Posterior vena cava (tissue), 2 donors: ENCODE results near the gene MAN2A1. TPM values are rescaled to one million over a fixed set of nuclear protein-coding genes. Genes with fewer than 3 reads are reported as not detected.
A peak's percentile ranks its signal among the peaks of the same experiment; 100 is the strongest.
"Not testable (repeated sequence)": the region's sequence is repeated elsewhere in the genome, so short reads cannot be mapped to it uniquely, and the experiment has no call there.

Source experiments
- DNase-seq: peaks from one replicate; pipeline ENCODE4 v3.0.0-alpha.2; 2020; ENCODE audit warnings: low spot score
- intact Hi-C, 2 donors: fragments of 100-400 bp; cut with DNase I; formaldehyde crosslinking; loops; one replicate each; pipeline versions ENCODE4 v1.14.1 to v1.14.2; 2022 to 2023
- total RNA-seq, 2 donors: library from RNA; stranded (reverse); fragmentation: NEBNext Ultra II Directional; extraction: Animal tissue kit (Norgen Biotek cat#: 25700); gene quantifications; one replicate each; pipeline ENCODE4 v1.2.1, GENCODE V29; 2021
- donor health status: DM: yes; HTN: yes; CAD: no.
- donor health status: DM: yes; HTN: yes; CAD: no.

Gene MAN2A1
- total RNA-seq, 2 donors from 2014 or later: 43.9 to 44.5 TPM

GRCh38 chr5:109786206-109786855 lies 96.6 kb downstream of the MAN2A1 start:
- intact Hi-C loops: no loop called here
- DNase-seq: no peak

- intact Hi-C loops: no loop called here
- DNase-seq: no peak
Observed at GRCh38 chr5:109788596-109788995, 98.9 kb downstream of the MAN2A1 start.

- intact Hi-C loops: no loop called here
- DNase-seq: no peak
Observed at GRCh38 chr5:109792613-109793012, 102.9 kb downstream of the MAN2A1 start.

GRCh38 chr5:109803854-109804253 lies 114.1 kb downstream of the MAN2A1 start:
- intact Hi-C loops: no loop called here
- no peak for DNase-seq

GRCh38 chr5:109805472-109805871 lies 115.7 kb downstream of the MAN2A1 start:
- no peak for DNase-seq
- intact Hi-C loops: no loop called here

- no peak for DNase-seq
- intact Hi-C loops: no loop called here
Observed at GRCh38 chr5:109805883-109806282, 116.2 kb downstream of the MAN2A1 start.

GRCh38 chr5:109812698-109813097 lies 123.0 kb downstream of the MAN2A1 start:
- intact Hi-C loops: no loop called here
- DNase-seq: no peak

GRCh38 chr5:109816732-109817131 lies 127.0 kb downstream of the MAN2A1 start:
- intact Hi-C loops: no loop called here
- DNase-seq: no peak

GRCh38 chr5:109819878-109820277 lies 130.2 kb downstream of the MAN2A1 start:
- intact Hi-C loops: no loop called here
- no peak for DNase-seq

- intact Hi-C loops: no loop called here
- DNase-seq: no peak
Observed at GRCh38 chr5:109823597-109823996, 133.9 kb downstream of the MAN2A1 start.

GRCh38 chr5:109825450-109825849 lies 135.7 kb downstream of the MAN2A1 start:
- intact Hi-C loops: no loop called here
- DNase-seq: no peak

- intact Hi-C loops: no loop called here
- DNase-seq: no peak
Observed at GRCh38 chr5:109826426-109826825, 136.7 kb downstream of the MAN2A1 start.

GRCh38 chr5:109829331-109829730 lies 139.6 kb downstream of the MAN2A1 start:
- intact Hi-C loops: no loop called here
- no peak for DNase-seq

- no peak for DNase-seq
Observed at GRCh38 chr5:109830955-109831502, 141.3 kb downstream of the MAN2A1 start.

GRCh38 chr5:109832207-109833188 lies 142.8 kb downstream of the MAN2A1 start:
- intact Hi-C loops: not testable (repeated sequence)
- DNase-seq: peak; percentile 76

More at GRCh38 chr5:109830955-109831502, 141.3 kb downstream of the MAN2A1 start:
- intact Hi-C loops: no loop called here

GRCh38 chr5:109833946-109834345 lies 144.2 kb downstream of the MAN2A1 start:
- intact Hi-C loops: no loop called here
- DNase-seq: no peak

- DNase-seq: no peak
- intact Hi-C loops: no loop called here
Observed at GRCh38 chr5:109836280-109836679, 146.6 kb downstream of the MAN2A1 start.

GRCh38 chr5:109837231-109837861 lies 147.6 kb downstream of the MAN2A1 start:
- intact Hi-C loops: no loop called here
- DNase-seq: no peak

GRCh38 chr5:109838157-109838556 lies 148.4 kb downstream of the MAN2A1 start:
- intact Hi-C loops: no loop called here
- no peak for DNase-seq

- intact Hi-C loops: no loop called here
- DNase-seq: no peak
Observed at GRCh38 chr5:109844148-109844547, 154.4 kb downstream of the MAN2A1 start.
